ENCODE data around the gene DDAH2.

DNA sequence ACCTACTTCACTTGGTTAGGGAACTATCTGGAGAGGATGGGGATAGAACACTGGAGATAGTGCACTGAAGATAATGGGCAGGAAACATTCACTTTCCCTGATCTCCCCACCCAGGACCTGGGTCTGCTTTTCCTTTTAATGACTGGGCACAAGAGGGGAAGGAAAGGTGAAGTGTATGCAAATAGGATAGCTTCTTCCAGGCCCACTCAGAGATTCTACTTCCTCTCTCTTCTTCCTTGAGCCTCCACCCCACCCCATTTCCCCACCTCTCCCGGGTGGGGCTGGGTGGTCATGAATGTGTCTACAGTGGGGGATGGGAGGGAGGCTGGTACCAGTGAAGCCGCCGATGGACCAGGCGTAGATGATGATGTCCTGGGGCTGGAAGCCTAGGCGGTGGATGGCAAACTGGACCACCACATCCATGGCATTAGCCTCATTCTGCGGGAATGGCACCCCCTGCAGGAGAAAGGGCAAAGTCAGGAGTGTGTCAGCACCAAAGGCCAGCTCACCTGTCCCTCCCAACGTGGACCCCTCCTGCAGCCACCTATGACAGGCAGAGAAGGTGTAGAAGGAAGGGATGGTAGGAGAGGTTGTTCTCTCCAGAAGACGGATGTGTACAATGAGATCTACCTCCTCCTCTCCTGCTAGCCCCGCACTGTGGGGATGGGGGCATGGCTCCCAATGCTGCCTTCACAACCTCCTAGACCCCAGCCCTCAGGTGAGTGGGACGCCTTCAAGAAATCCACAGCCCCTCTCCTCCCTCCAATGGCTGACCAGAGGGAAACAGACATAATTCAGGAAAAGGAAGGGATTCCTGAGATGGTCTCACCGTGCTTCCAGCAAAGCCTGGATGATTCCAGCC is 39.6 kb downstream of the DDAH2 start:
- no peak for TF ChIP-seq LEF1 (IDR thresholded peaks at IDR 0.05; ENCODE audit: borderline replicate concordance)
- no peak for TF ChIP-seq CTBP1 (IDR thresholded peaks at IDR 0.05; ENCODE audit: borderline replicate concordance)
- no peak for TF ChIP-seq FOXK2 (IDR thresholded peaks at IDR 0.05)
- TF ChIP-seq SP1 (IDR thresholded peaks at IDR 0.05), result no peak
- TF ChIP-seq TARDBP (IDR thresholded peaks at IDR 0.05), result no peak
- TF ChIP-seq HDGF (IDR thresholded peaks at IDR 0.05; ENCODE audit: borderline replicate concordance), result no peak
- TF ChIP-seq BHLHE40 (IDR thresholded peaks at IDR 0.05; ENCODE audit: borderline replicate concordance), result no peak
